ENCODE data around the gene HLA-DRB1.
"Not testable (repeated sequence)": the region's sequence is repeated elsewhere in the genome, so short reads cannot be mapped to it uniquely, and the experiment has no call there.

The HLA-DRB1 gene

DNA sequence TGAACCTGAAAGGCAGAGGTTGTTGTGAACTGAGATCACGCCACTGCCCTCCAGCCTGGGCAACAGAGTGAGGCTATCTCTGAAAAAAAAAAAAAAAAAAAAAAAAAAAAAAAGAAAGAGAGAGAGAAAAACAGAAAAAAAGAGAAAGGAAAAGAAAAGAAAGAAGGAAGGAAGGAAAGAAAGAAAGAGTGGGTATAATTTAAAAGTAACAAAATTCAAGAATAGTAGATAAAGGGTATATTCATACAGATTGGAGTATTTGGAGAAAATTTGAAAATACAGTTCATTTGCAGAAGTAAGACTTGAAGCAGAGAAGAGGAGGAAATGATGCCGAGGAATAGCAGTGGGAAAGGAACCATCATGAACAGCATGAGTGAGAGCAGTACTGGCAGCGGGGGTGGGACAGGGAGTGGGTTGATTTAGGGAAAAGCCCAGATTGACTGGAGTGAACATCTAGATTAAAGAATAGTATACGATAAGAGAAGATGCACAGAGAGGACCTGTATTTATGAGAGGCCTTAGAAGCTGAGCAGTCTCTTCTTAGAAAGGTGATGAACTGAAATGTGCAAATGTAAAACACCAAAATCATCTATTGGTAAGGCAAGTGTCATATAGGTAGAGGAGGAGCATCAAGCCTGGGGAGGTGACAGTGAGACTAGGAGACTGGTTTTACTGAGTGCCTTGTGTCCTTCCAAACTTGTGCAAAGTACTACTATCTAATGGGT is 17.8 kb upstream of the HLA-DRB1 start:
- no peaks in the 10 kb centered on the region for H3K9me3 ChIP-seq (ENCODE audit: control insufficient read depth, low read length)
- H3K4me3 ChIP-seq (ENCODE audit: low read length) = no peak overlapping the region
- no peak overlapping the region for H3K9ac ChIP-seq (ENCODE audit: low read length)
- peaks cover 4% of the 10 kb centered on the region for H3K4me1 ChIP-seq (ENCODE audit: control insufficient read depth, insufficient read depth, low read length)
- no peaks in the 10 kb centered on the region for H3K36me3 ChIP-seq (ENCODE audit: control insufficient read depth, insufficient read depth, low read length)
- no peaks in the 10 kb centered on the region for H3K27me3 ChIP-seq (ENCODE audit: control insufficient read depth, insufficient read depth, low read length)

DNA sequence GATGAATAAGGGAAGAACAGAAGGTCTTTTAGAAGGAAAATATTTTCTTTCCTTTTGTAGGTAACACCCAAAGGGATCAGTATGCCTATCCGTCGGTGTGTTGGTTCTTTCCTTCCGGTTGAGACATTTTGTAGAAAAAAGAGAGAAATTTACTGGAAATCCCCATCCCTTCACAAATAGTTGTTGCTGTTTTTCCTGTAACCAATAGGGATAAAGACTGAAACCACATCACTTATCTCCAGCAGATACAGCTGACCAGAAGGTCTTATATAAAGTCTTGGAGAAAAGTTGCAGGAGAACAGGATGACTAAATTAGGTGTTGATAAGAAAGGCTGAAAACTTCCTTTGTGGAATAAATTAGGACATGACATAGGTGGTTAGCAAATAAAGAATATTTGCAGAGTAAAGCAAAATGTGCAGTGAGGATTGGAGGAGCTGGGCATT is 14.8 kb upstream of the HLA-DRB1 start:
- Histone ChIP-seq H3K4me3 (ENCODE audit: low read length) (no peak overlapping the region), H3K27me3 (ENCODE audit: control insufficient read depth, insufficient read depth, low read length) (no peaks in the 10 kb centered on the region), H3K9ac (ENCODE audit: low read length) (peak overlapping the region; percentile 8), H3K9me3 (ENCODE audit: control insufficient read depth, low read length) (no peaks in the 10 kb centered on the region), H3K4me1 (ENCODE audit: control insufficient read depth, insufficient read depth, low read length) (peaks cover 1% of the 10 kb centered on the region), H3K36me3 (ENCODE audit: control insufficient read depth, insufficient read depth, low read length) (no peaks in the 10 kb centered on the region)

DNA sequence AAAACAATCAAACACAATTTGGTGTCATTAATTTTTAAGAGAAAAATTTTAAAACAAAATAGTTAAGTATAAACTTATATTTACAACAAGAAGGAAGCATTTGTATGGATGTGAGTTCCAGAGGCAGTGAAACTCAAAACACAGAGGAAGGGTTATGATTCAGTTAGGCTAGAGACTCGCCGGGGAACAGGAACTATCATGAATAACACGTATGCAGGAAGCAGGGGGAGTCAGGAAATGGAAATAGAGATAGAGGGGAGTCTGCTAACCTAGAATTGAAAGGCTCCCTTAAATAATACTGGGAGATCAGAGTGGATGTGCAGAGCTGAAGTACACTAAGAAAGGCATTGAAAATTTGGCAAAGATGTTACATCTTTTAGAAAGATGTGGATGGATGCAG is 14.2 kb upstream of the HLA-DRB1 start:
- Histone ChIP-seq H3K4me3 (ENCODE audit: low read length) (no peak overlapping the region), H3K9me3 (ENCODE audit: control insufficient read depth, low read length) (no peaks in the 10 kb centered on the region), H3K36me3 (ENCODE audit: control insufficient read depth, insufficient read depth, low read length) (no peaks in the 10 kb centered on the region), H3K9ac (ENCODE audit: low read length) (no peak overlapping the region), H3K4me1 (ENCODE audit: control insufficient read depth, insufficient read depth, low read length) (no peaks in the 10 kb centered on the region), H3K27me3 (ENCODE audit: control insufficient read depth, insufficient read depth, low read length) (no peaks in the 10 kb centered on the region)

DNA sequence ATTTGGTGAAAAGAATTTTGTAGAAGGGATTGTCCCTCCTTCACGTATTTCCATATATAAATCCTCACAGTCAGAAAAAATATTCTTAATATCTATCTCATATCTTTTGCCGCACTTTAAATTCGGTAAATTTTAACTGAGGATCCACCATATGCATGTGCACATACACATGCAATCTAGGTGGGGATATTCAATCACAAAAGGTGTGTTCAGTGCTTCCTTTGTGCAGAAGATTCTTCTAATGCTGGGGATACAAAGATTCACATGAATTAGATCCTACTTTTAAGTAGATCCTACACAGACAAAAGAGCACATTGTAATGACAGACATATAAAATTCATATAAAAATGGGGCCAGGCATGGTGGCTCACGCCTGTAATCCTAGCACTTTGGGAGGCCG is 13.6 kb upstream of the HLA-DRB1 start:
- no peaks in the 10 kb centered on the region for H3K4me1 ChIP-seq (ENCODE audit: control insufficient read depth, insufficient read depth, low read length)
- H3K9ac ChIP-seq (ENCODE audit: low read length) = no peak overlapping the region
- H3K4me3 ChIP-seq (ENCODE audit: low read length) = no peak overlapping the region
- H3K27me3 ChIP-seq (ENCODE audit: control insufficient read depth, insufficient read depth, low read length) = no peaks in the 10 kb centered on the region
- no peaks in the 10 kb centered on the region for H3K36me3 ChIP-seq (ENCODE audit: control insufficient read depth, insufficient read depth, low read length)
- no peaks in the 10 kb centered on the region for H3K9me3 ChIP-seq (ENCODE audit: control insufficient read depth, low read length)

DNA sequence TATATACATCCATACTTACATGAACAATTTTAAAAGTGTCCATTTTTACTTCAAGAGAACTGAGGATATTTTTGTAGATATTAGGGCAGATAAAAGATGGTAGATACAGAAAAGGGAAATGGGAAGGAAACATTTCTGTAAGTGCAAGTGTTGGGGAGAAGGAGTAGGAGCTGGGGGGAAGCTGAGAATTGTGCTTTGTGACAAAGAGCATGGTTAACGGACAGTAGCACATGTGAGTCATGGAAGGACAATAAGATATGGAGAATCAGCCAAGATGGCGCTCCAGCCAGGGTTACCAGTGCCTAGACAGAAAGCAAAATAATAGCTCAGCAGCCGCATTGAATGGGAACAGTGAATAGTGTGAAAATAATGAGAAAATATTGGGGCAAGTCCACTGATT is 12.7 kb upstream of the HLA-DRB1 start:
- Histone ChIP-seq H3K9ac (ENCODE audit: low read length) (no peak overlapping the region), H3K4me3 (ENCODE audit: low read length) (no peak overlapping the region), H3K4me1 (ENCODE audit: control insufficient read depth, insufficient read depth, low read length) (no peaks in the 10 kb centered on the region), H3K9me3 (ENCODE audit: control insufficient read depth, low read length) (no peaks in the 10 kb centered on the region), H3K36me3 (ENCODE audit: control insufficient read depth, insufficient read depth, low read length) (no peaks in the 10 kb centered on the region), H3K27me3 (ENCODE audit: control insufficient read depth, insufficient read depth, low read length) (no peaks in the 10 kb centered on the region)

GRCh38 chr6:32597024-32597423 is 7.4 kb upstream of the HLA-DRB1 start:
- no peak overlapping the region for H3K9ac ChIP-seq (ENCODE audit: low read length)
- H3K27me3 ChIP-seq (ENCODE audit: control insufficient read depth, insufficient read depth, low read length) = no peaks in the 10 kb centered on the region
- no peak overlapping the region for H3K4me3 ChIP-seq (ENCODE audit: low read length)
- H3K36me3 ChIP-seq (ENCODE audit: control insufficient read depth, insufficient read depth, low read length) = no peaks in the 10 kb centered on the region
- H3K9me3 ChIP-seq (ENCODE audit: control insufficient read depth, low read length) = no peaks in the 10 kb centered on the region
- H3K4me1 ChIP-seq (ENCODE audit: control insufficient read depth, insufficient read depth, low read length) = no peaks in the 10 kb centered on the region

DNA sequence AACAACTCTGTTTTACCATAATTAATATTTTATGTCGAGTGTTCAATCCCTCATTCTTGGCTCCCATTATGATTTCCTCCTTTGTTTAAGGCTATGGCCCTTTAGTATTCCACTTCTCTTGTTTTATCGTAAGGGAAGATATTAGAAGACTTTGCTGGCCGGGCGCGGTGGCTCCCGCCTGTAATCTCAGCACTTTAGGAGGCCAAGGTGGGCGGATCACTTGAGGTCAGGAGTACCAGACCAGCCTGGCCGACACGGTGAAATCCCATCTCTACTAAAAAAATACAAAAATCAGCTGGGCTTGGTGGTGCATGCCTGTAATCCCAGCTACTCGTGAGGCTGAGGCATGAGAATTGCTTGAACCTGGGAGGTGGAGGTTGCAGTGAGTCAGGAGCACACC is 1.1 kb upstream of the HLA-DRB1 start:
- not testable (repeated sequence) for H3K36me3 ChIP-seq (ENCODE audit: control insufficient read depth, insufficient read depth, low read length); H3K4me1 ChIP-seq (ENCODE audit: control insufficient read depth, insufficient read depth, low read length); H3K9me3 ChIP-seq (ENCODE audit: control insufficient read depth, low read length); H3K4me3 ChIP-seq (ENCODE audit: low read length); H3K9ac ChIP-seq (ENCODE audit: low read length); H3K27me3 ChIP-seq (ENCODE audit: control insufficient read depth, insufficient read depth, low read length)

DNA sequence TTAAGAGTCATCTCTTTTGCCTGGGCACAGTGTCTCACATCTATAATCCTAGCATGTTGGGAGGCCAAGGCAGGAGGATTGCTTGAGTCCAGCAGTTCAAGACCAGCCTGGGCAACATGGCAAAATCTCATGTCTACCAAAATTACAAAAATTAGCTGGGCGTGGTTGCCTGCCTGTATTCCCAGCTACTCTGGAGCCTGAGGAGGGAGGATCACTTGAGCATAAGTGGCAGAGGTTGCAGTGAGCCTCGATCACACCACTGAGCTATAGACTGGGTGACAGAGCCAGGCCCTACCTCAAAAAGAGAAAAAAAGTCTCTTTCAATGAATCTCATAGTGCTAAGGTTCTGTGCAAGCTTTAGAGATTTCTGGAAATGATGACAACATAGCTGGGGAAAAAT is 1.5 kb downstream of the HLA-DRB1 start:
- H3K4me3 ChIP-seq (ENCODE audit: low read length) = no peak overlapping the region
- H3K36me3 ChIP-seq (ENCODE audit: control insufficient read depth, insufficient read depth, low read length) = no peaks in the 10 kb centered on the region
- peaks cover 6% of the 10 kb centered on the region for H3K4me1 ChIP-seq (ENCODE audit: control insufficient read depth, insufficient read depth, low read length)
- no peaks in the 10 kb centered on the region for H3K9me3 ChIP-seq (ENCODE audit: control insufficient read depth, low read length)
- no peaks in the 10 kb centered on the region for H3K27me3 ChIP-seq (ENCODE audit: control insufficient read depth, insufficient read depth, low read length)
- peak overlapping the region; percentile 35 for H3K9ac ChIP-seq (ENCODE audit: low read length)

DNA sequence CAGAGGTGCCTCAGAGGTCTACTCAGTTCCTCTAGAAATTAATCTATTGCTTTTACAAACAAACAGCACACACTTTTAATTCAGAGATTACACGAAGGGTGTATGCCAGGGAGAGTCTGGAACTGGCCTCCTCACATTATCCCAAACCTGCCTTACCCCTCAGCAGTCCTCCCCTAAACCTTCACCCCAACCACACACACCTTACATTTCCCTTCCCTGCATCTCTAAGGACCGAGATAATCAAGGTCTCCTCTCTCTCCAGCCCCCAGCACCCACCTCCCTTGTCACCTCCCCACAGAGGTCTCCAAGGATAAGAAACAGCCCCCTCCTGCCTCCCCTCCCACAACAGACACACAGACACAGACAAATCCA is 6.1 kb downstream of the HLA-DRB1 start:
- Histone ChIP-seq H3K36me3 (ENCODE audit: control insufficient read depth, insufficient read depth, low read length) (no peaks in the 10 kb centered on the region), H3K9ac (ENCODE audit: low read length) (peak overlapping the region; percentile 43), H3K9me3 (ENCODE audit: control insufficient read depth, low read length) (no peaks in the 10 kb centered on the region), H3K4me3 (ENCODE audit: low read length) (no peak overlapping the region), H3K27me3 (ENCODE audit: control insufficient read depth, insufficient read depth, low read length) (no peaks in the 10 kb centered on the region), H3K4me1 (ENCODE audit: control insufficient read depth, insufficient read depth, low read length) (peaks cover 6% of the 10 kb centered on the region)

DNA sequence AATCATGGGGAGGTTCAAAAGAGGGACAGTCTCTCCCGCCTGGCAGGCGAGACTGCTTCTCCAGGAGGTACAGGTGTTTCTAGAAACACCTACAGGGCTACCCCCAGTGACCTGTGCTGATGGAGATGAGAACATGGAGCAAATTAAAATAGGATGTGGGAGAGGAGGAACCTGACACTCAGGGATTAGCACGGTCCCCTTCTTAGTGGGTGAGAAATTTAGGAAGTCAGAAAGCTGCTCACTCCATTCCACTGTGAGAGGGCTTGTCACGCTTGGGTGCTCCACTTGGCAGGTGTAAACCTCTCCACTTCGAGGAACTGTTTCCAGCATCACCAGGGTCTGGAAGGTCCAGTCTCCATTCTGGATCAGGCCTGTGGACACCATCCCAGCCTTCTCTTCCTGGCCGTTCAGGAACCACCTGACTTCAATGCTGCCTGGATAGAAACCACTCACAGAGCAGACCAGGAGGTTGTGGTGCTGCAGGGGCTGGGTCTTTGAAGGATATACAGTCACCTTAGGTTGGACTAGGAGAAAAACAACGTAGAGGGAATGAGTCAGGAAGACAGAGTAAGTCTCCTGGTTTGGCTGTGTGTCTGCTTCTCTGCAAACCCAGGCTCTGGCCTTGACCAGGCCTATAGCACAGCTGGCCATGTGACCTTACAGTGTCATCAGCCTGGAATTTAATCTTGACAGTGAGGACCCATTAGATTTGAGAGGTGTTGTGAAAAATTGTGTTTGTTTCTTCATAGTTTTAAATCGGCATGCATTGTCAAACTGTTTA is 8.1 kb downstream of the HLA-DRB1 start:
- Histone ChIP-seq H3K4me1 (ENCODE audit: control insufficient read depth, insufficient read depth, low read length) (peaks cover 6% of the 10 kb centered on the region), H3K9ac (ENCODE audit: low read length) (no peak overlapping the region), H3K27me3 (ENCODE audit: control insufficient read depth, insufficient read depth, low read length) (no peaks in the 10 kb centered on the region), H3K4me3 (ENCODE audit: low read length) (no peak overlapping the region), H3K9me3 (ENCODE audit: control insufficient read depth, low read length) (no peaks in the 10 kb centered on the region), H3K36me3 (ENCODE audit: control insufficient read depth, insufficient read depth, low read length) (no peaks in the 10 kb centered on the region)

GRCh38 chr6:32580593-32580992 is 9.1 kb downstream of the HLA-DRB1 start:
- Histone ChIP-seq H3K4me3 (ENCODE audit: low read length) (no peak overlapping the region), H3K27me3 (ENCODE audit: control insufficient read depth, insufficient read depth, low read length) (no peaks in the 10 kb centered on the region), H3K9me3 (ENCODE audit: control insufficient read depth, low read length) (no peaks in the 10 kb centered on the region), H3K36me3 (ENCODE audit: control insufficient read depth, insufficient read depth, low read length) (no peaks in the 10 kb centered on the region), H3K4me1 (ENCODE audit: control insufficient read depth, insufficient read depth, low read length) (peaks cover 6% of the 10 kb centered on the region), H3K9ac (ENCODE audit: low read length) (no peak overlapping the region)

- H3K36me3 ChIP-seq (ENCODE audit: control insufficient read depth, insufficient read depth, low read length) = no peaks in the 10 kb centered on the region
- no peak overlapping the region for H3K9ac ChIP-seq (ENCODE audit: low read length)
- H3K4me3 ChIP-seq (ENCODE audit: low read length) = no peak overlapping the region
- H3K27me3 ChIP-seq (ENCODE audit: control insufficient read depth, insufficient read depth, low read length) = no peaks in the 10 kb centered on the region
- H3K4me1 ChIP-seq (ENCODE audit: control insufficient read depth, insufficient read depth, low read length) = peaks cover 6% of the 10 kb centered on the region
- H3K9me3 ChIP-seq (ENCODE audit: control insufficient read depth, low read length) = no peaks in the 10 kb centered on the region
Measured at GRCh38 chr6:32578962-32579361, 10.7 kb downstream of the HLA-DRB1 start.

Data from mucosa of stomach (tissue), 1 donor.